OCI-LY1 (cell line): ENCODE data around the gene PI4K2B.

Experiments used
- H2AFZ ChIP-seq: fragments of 200-600 bp; sonication (generic), shearing (Covaris generic); 2 replicates; pipeline ENCODE4 v1.6.0; 2014; ENCODE audit warnings: antibody characterized with exemption, mild to moderate bottlenecking, low read length
- H3F3A ChIP-seq: fragments of 200-600 bp; sonication (generic), shearing (Covaris generic); 2 replicates; pipeline ENCODE4 v1.6.0; 2014; ENCODE audit warnings: mild to moderate bottlenecking, antibody characterized with exemption, low read length, moderate library complexity; ENCODE audit not compliant: insufficient read depth
- H3K27ac ChIP-seq: fragments of 200-600 bp; sonication (generic); 2 replicates; pipeline ENCODE4 v1.5.1; 2014; ENCODE audit warnings: low read length, mixed run types, mild to moderate bottlenecking, low read depth; ENCODE audit not compliant: poor library complexity, severe bottlenecking
- H3K27me3 ChIP-seq: fragments of 200-600 bp; sonication (generic); 2 replicates; pipeline ENCODE4 v1.6.0; 2014; ENCODE audit warnings: antibody characterized with exemption, mild to moderate bottlenecking, low read length, moderate library complexity; ENCODE audit not compliant: insufficient read depth
- H3K36me3 ChIP-seq: fragments of 200-600 bp; sonication (generic); 2 replicates; pipeline ENCODE4 v1.6.1; 2014; ENCODE audit warnings: mild to moderate bottlenecking, antibody characterized with exemption, low read length, moderate library complexity, mixed read lengths; ENCODE audit not compliant: insufficient read depth
- H3K4me1 ChIP-seq: fragments of 200-600 bp; sonication (generic); 2 replicates; pipeline ENCODE4 v1.5.1; 2014; ENCODE audit warnings: mild to moderate bottlenecking, low read length, moderate library complexity; ENCODE audit not compliant: insufficient read depth, severe bottlenecking
- H3K4me2 ChIP-seq: fragments of 200-600 bp; sonication (generic), shearing (Covaris generic); 2 replicates; pipeline ENCODE4 v1.6.1; 2014; ENCODE audit warnings: low read length
- H3K4me3 ChIP-seq: fragments of 200-600 bp; sonication (generic); 2 replicates; pipeline ENCODE4 v1.5.1; 2014; ENCODE audit warnings: low read length, low read depth, mild to moderate bottlenecking, mixed read lengths; ENCODE audit not compliant: poor library complexity, severe bottlenecking
- H3K79me2 ChIP-seq: fragments of 200-600 bp; shearing (Covaris generic); 2 replicates; pipeline ENCODE4 v1.6.1; 2016; ENCODE audit warnings: mixed run types, low read length, mixed read lengths; ENCODE audit not compliant: insufficient read depth
- H3K9ac ChIP-seq: fragments of 200-600 bp; sonication (generic), shearing (Covaris generic); 2 replicates; pipeline ENCODE4 v1.6.1; 2014; ENCODE audit warnings: mild to moderate bottlenecking, low read length, mixed read lengths
- H3K9me2 ChIP-seq: fragments of 200-600 bp; sonication (generic), shearing (Covaris generic); 2 replicates; pipeline ENCODE4 v1.6.1; 2014; ENCODE audit warnings: low read depth, mild to moderate bottlenecking, low read length, mixed read lengths
- H3K9me3 ChIP-seq: fragments of 200-600 bp; shearing (Covaris generic); 2 replicates; pipeline ENCODE4 v1.6.1; 2014; ENCODE audit warnings: low read length, mixed read lengths
- H4K20me1 ChIP-seq: fragments of 200-600 bp; sonication (generic), shearing (Covaris generic); 2 replicates; pipeline ENCODE4 v1.6.0; 2016; ENCODE audit warnings: mild to moderate bottlenecking, low read length; ENCODE audit not compliant: insufficient read depth
- EZH2 ChIP-seq: fragments of 200-600 bp; sonication (generic), shearing (Covaris generic); IDR thresholded peaks from 2 replicates; pipeline ENCODE4 v1.8.0; 2017; ENCODE audit warnings: borderline replicate concordance, mixed run types, mild to moderate bottlenecking, antibody characterized with exemption, low read length, moderate library complexity, mixed read lengths
- TF ChIP-seq, protein P1 (sequence below): fragments of 200-600 bp; sonication (generic), shearing (Covaris generic); IDR thresholded peaks from 2 replicates; pipeline ENCODE4 v1.5.1; 2017; ENCODE audit warnings: mild to moderate bottlenecking, antibody characterized with exemption, low read length, moderate library complexity, mixed read lengths

PI4K2B gene

DNA sequence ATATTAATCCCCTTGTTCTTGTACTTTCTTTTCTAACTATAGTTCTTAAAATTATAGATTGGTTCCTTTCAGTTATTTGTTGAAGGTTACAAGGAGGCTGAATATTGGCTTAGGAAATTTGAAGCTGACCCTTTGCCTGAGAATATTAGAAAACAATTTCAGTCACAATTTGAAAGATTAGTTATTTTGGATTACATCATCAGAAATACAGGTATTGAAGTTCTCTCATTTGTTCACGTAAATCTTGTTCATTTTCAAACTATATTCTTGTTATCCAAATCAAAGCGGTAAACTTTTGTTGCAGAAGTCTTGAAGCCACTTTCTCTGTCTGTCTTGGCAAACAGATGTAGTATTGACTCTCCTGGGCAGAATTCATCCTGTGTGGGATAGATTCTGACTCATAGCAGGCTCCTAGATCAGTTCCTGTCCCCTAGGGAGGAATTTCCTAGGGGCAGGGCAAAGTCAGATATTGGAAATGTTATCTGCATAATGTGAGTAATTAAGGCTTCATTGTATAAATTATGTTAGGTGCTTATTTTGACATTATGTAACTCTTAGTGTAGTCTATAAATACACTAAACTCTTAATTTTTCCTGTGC lies 25.2 kb downstream of the PI4K2B start:
- no peaks in the 10 kb centered on the region for H3K9me3 ChIP-seq

DNA sequence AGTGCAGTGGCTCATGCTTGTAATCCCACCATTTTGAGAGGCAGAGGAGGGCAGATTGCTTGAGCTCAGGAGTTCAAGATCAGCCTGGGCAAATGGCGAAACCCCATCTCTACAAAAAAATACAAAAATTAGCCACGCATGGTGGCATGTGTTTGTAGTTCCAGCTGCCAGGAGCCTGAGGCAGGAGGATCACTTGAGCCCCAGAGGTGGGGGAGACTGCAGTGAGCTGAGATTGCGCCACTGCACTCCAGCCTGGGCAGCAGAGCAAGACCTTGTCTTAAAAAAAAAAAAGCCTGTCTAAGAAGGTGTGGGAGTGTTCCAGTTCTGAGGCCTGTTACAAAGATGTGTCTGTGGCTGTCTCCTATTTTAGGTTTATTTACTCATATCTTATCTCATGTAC lies 38.0 kb downstream of the PI4K2B start:
- Histone ChIP-seq H3K36me3 (no peaks in the 10 kb centered on the region), H3K9me2 (no peaks in the 10 kb centered on the region), H3K27ac (no peak overlapping the region), H3K79me2 (no peaks in the 10 kb centered on the region), H4K20me1 (no peaks in the 10 kb centered on the region), H3K9me3 (no peaks in the 10 kb centered on the region), H2AFZ (no peak overlapping the region), H3K27me3 (no peaks in the 10 kb centered on the region), H3F3A (no peaks in the 10 kb centered on the region), H3K4me1 (no peaks in the 10 kb centered on the region), H3K4me2 (no peak overlapping the region), H3K9ac (no peak overlapping the region), H3K4me3 (no peak overlapping the region)
- TF ChIP-seq, protein P1, sequence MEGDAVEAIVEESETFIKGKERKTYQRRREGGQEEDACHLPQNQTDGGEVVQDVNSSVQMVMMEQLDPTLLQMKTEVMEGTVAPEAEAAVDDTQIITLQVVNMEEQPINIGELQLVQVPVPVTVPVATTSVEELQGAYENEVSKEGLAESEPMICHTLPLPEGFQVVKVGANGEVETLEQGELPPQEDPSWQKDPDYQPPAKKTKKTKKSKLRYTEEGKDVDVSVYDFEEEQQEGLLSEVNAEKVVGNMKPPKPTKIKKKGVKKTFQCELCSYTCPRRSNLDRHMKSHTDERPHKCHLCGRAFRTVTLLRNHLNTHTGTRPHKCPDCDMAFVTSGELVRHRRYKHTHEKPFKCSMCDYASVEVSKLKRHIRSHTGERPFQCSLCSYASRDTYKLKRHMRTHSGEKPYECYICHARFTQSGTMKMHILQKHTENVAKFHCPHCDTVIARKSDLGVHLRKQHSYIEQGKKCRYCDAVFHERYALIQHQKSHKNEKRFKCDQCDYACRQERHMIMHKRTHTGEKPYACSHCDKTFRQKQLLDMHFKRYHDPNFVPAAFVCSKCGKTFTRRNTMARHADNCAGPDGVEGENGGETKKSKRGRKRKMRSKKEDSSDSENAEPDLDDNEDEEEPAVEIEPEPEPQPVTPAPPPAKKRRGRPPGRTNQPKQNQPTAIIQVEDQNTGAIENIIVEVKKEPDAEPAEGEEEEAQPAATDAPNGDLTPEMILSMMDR, result no peak
- TF ChIP-seq EZH2, result no peak

More for the DNA sequence above, 25.2 kb downstream of the PI4K2B start:
- Histone ChIP-seq H3K4me3 (no peak overlapping the region), H3K4me1 (no peaks in the 10 kb centered on the region), H3K79me2 (no peaks in the 10 kb centered on the region), H3K36me3 (peaks cover 21% of the 10 kb centered on the region), H3K9me2 (no peaks in the 10 kb centered on the region), H2AFZ (no peak overlapping the region), H3K9ac (no peak overlapping the region), H3K4me2 (no peak overlapping the region), H4K20me1 (no peaks in the 10 kb centered on the region), H3F3A (no peaks in the 10 kb centered on the region), H3K27me3 (no peaks in the 10 kb centered on the region), H3K27ac (no peak overlapping the region)
- no peak for TF ChIP-seq EZH2
- TF ChIP-seq, protein P1, result no peak

GRCh38 chr4:25280210-25280609 lies 46.4 kb downstream of the PI4K2B start:
- no peak overlapping the region for H3K4me3 ChIP-seq
- H3K9me2 ChIP-seq, result no peaks in the 10 kb centered on the region
- no peak overlapping the region for H2AFZ ChIP-seq
- no peaks in the 10 kb centered on the region for H3K4me1 ChIP-seq
- H3K4me2 ChIP-seq, result no peak overlapping the region
- H3K27ac ChIP-seq, result no peak overlapping the region
- H3K79me2 ChIP-seq, result no peaks in the 10 kb centered on the region
- H4K20me1 ChIP-seq, result no peaks in the 10 kb centered on the region
- TF ChIP-seq, protein P1, result no peak
- no peak for TF ChIP-seq EZH2
- no peaks in the 10 kb centered on the region for H3K9me3 ChIP-seq
- H3K36me3 ChIP-seq, result no peaks in the 10 kb centered on the region
- no peak overlapping the region for H3K9ac ChIP-seq
- no peaks in the 10 kb centered on the region for H3F3A ChIP-seq
- H3K27me3 ChIP-seq, result no peaks in the 10 kb centered on the region
